Esophagus muscularis mucosa (tissue), 3 donors: Measurements from ENCODE around the gene ZNF726.
"Not testable (repeated sequence)": the region's sequence is repeated elsewhere in the genome, so short reads cannot be mapped to it uniquely, and the experiment has no call there.

ENCODE experiments used
- EP300 ChIP-seq: sonication (generic); formaldehyde crosslinking; IDR thresholded peaks from one replicate; pipeline ENCODE4 v1.6.1; 2017; ENCODE audit warnings: antibody characterized with exemption
- TF ChIP-seq, protein P1 (sequence below), 3 experiments: fragments of 200-600 bp in 2 of 3; fragments of 450-650 bp in 1 of 3; sonication (generic) in 2 of 3; IDR thresholded peaks; one replicate each; pipeline ENCODE4 v1.5.1; 2017 to 2019; ENCODE audit warnings: antibody characterized with exemption in 3 of 3, mild to moderate bottlenecking in 2 of 3, moderate library complexity in 1 of 3

DNA sequence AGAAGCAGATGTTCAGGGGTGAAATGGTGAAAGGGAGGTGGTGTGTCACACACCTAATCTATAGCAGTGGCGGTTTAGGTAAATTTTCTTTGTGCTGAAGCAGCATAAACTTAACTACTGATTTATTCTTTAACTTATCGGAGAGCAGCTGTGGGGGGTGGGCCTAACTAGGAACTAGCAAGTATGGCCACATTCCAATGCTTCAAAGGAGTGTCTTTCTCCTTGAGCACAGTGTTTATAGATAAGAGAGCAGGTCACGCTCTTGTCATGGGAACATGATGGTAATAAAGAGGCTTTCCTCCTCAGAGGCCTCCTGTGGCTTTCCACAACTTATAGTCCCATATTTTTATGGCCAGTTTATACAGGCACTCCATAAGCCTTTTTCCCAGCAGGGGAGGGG, 37.9 kb upstream of the ZNF726 start:
- TF ChIP-seq, protein P1, sequence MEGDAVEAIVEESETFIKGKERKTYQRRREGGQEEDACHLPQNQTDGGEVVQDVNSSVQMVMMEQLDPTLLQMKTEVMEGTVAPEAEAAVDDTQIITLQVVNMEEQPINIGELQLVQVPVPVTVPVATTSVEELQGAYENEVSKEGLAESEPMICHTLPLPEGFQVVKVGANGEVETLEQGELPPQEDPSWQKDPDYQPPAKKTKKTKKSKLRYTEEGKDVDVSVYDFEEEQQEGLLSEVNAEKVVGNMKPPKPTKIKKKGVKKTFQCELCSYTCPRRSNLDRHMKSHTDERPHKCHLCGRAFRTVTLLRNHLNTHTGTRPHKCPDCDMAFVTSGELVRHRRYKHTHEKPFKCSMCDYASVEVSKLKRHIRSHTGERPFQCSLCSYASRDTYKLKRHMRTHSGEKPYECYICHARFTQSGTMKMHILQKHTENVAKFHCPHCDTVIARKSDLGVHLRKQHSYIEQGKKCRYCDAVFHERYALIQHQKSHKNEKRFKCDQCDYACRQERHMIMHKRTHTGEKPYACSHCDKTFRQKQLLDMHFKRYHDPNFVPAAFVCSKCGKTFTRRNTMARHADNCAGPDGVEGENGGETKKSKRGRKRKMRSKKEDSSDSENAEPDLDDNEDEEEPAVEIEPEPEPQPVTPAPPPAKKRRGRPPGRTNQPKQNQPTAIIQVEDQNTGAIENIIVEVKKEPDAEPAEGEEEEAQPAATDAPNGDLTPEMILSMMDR (IDR thresholded peaks at IDR 0.05) = not testable (repeated sequence)
- not testable (repeated sequence) for TF ChIP-seq EP300
